Measurements from ENCODE around the gene CEACAM1.
"Not testable (repeated sequence)": the region's sequence is repeated elsewhere in the genome, so short reads cannot be mapped to it uniquely, and the experiment has no call there.

CEACAM1 gene

GRCh38 chr19:42473686-42474085 lies 54.6 kb downstream of the CEACAM1 start:
- no peak for DNase-seq

GRCh38 chr19:42472402-42473147 lies 55.7 kb downstream of the CEACAM1 start:
- no peak for DNase-seq

- DNase-seq, result no peak
Observed at GRCh38 chr19:42471554-42472249, 56.6 kb downstream of the CEACAM1 start.

GRCh38 chr19:42469311-42470235 lies 58.7 kb downstream of the CEACAM1 start:
- DNase-seq, result no peak

GRCh38 chr19:42468273-42468796 lies 59.9 kb downstream of the CEACAM1 start:
- no peak for DNase-seq

- peak; percentile 51 to 54 for DNase-seq
Observed at GRCh38 chr19:42467183-42467760, 61.0 kb downstream of the CEACAM1 start.

GRCh38 chr19:42466521-42467182 lies 61.6 kb downstream of the CEACAM1 start:
- peak; percentile 40 to 49 for DNase-seq

- no peak for DNase-seq
Observed at GRCh38 chr19:42465827-42466280, 62.4 kb downstream of the CEACAM1 start.

GRCh38 chr19:42461700-42462324 lies 66.5 kb downstream of the CEACAM1 start:
- DNase-seq, result no peak

GRCh38 chr19:42461231-42461630 lies 67.0 kb downstream of the CEACAM1 start:
- DNase-seq, result not testable (repeated sequence)

GRCh38 chr19:42459926-42460325 lies 68.4 kb downstream of the CEACAM1 start:
- DNase-seq, result no peak

Measured in inflammatory macrophage (primary cell).